ENCODE measurements around the gene ABHD2. TPM values are rescaled to one million over a fixed set of nuclear protein-coding genes. Genes with fewer than 3 reads are reported as not detected.

Gene ABHD2
- polyA plus RNA-seq, 4 donors: 30.4 to 35.8 (median 32.3) TPM

DNA sequence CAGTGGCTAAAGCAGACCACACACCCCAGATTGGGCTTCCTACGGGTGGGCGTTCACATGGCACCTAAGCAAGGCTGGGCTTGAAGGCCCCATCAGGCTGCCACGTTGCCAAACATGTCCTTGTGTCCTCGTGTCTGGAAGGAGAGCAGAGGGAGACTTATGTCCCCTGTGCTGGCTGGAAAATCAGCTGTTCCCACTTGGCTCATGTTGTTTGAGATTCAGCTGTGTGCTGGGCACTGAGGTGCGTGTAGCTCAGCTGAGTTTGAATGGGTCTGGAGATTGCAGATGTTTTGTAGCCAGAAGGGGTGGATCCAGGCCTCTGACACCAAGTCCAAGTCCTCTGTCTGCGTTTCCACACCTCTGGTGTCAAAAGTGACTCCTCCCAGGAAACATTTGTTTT is 98.5 kb downstream of the ABHD2 start:
- DNase-seq (ENCODE audit: low read depth in 4 of 4, low spot score in 3 of 4): no peak

DNA sequence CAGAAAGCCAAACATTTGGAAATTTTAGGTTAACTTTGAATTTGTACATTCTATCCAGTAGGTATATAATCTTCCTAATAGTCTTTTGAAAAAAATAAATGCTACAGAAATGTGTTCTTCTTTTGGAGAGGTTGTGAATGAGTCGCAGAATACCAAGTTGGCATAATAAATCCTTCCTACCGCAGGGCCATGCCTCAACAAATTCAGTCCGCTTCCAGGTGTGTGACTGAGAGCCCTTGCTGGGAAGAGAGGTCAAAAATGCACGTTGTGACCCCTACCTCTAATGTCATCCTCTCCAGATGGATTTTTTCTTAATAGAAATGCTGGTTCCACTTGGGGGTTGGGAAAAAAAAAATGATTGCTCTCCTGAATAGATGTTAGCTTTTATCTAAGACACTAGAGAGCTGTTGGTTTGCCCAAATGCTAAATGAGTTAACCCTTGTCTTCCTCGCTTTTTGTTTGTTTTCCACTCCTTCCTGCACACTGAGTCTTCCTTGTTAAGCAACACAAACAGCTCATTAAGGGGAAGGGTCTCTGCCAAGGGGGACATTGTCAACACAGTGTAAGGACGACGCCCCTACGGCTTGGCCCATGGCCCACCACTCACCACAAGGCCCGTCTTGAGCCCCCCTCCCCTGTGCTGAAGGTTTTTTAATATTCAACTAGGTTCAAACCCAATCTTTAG is 99.2 kb downstream of the ABHD2 start:
- no peak for DNase-seq (ENCODE audit: low read depth in 4 of 4, low spot score in 3 of 4)

DNA sequence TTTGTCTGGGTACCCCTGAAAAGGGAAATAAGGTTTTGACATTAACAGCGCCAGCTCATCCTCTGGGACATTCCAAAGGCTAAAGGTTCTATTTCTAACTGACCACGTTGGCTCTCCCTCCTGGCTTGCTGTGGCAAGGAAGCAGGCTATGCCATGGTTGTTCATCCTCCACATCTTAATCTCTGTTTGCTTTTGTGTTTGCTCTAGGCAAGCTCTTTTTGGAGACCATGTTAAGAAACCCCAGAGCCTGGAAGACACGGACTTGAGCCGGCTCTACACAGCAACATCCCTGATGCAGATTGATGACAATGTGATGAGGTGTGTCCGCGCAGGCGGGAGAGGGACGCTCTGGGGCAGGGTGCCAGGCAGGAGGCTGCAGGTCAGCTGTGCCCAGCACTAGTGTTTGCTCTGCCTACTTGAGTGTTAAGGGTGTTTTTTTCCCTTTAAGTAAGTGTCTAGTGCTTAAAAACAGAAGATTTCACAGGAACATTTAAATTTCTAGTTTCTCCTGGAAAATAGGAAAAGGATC is 99.8 kb downstream of the ABHD2 start:
- DNase-seq (ENCODE audit: low read depth in 4 of 4, low spot score in 3 of 4): no peak

DNA sequence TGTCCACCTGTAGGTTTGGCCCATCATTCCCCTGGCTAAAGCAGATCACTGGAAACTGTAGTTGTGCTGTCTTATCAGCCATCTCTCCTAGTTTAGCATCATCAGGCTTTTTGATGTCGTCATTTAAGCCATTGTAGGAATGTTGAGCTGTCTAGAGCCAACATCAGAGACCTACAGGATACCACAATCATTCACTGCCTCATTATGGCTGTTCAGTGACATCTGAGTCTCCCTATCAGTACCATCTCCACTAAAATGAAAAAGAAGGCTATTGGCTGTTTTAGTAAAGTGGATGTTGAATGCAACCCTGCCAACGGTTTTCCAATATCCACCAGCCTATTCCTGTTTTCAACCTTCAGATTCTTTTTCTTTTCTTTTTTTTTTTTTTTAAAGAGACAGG is 103.9 kb downstream of the ABHD2 start:
- no peak for DNase-seq (ENCODE audit: low read depth in 4 of 4, low spot score in 3 of 4)

DNA sequence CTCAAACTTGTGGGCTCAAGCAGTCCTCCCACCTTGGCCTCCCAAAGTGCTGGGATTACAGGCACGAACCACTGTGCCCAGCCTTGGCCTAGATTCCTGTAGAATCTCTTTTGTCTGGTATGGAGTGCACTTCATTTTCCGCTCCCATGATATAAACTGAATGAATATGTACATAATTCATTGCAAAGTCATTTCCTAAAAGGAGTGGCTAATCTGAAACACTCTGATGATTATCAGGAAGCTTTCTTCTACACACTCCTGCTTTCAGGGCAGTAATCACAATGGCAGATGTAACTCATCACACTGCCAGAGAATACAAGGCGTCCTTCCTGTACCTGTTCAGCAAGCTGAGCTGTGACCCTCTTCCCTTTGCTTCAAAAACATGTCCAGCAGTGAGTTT is 104.5 kb downstream of the ABHD2 start:
- no peak for DNase-seq (ENCODE audit: low read depth in 4 of 4, low spot score in 3 of 4)

DNA sequence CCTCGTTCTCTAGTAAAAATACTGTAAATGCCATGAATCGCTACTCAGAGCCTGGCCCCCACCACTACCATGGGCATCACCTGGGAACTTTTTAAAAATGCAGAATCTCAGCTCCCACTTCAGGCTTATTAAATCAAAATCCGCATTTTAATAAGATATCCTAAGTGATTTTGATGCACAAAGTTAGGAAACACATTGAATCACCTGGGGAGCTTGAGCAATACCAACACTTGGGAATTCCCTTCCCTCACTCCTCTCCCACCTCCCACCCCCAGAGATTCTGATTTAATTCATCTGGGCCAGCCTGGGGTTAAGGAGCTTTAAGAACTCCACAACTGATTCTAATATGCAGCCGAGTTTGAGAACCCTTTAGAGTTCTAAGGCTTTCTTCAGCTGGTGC is 106.4 kb downstream of the ABHD2 start:
- no peak for DNase-seq (ENCODE audit: low read depth in 4 of 4, low spot score in 3 of 4)

DNA sequence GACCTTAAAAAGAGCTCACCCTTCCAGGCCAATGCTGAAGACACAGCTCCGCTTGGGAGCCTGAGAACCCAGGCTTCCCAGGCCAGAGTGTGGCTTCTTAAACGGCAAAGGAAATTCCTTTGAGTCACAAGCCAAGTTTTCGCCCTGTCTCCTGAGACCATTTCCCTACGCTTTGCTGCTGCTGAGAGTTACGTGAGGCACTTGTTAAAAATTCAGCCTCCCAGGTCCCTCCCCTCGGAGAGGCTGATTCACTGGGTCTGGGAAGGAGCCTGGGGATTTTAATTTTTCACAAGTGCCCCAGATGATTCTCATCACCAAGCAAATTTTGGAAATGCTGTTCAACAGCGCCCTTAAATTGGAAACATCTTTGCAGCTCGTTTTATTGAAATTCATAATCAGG is 107.6 kb downstream of the ABHD2 start:
- no peak for DNase-seq (ENCODE audit: low read depth in 4 of 4, low spot score in 3 of 4)

DNA sequence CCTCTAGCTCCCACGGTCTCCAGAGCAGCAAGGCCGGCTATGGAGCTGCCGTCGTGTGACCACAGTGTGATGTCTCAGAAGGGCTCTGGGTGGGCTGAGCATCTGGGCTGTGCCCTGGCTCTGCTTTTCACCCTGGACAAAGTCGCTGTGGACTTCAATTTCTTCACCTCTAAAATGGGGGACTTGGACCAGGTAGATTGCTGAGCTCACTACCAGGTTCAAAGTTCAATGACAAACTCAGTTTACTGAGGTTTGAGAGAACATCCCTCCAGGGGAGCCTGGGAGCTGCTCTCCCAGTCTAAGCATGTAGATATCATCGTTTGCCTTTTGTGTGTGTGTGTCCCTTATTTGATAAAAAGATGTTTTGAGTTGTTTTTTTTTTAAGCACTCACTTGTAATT is 108.0 kb downstream of the ABHD2 start:
- no peak for DNase-seq (ENCODE audit: low read depth in 4 of 4, low spot score in 3 of 4)

DNA sequence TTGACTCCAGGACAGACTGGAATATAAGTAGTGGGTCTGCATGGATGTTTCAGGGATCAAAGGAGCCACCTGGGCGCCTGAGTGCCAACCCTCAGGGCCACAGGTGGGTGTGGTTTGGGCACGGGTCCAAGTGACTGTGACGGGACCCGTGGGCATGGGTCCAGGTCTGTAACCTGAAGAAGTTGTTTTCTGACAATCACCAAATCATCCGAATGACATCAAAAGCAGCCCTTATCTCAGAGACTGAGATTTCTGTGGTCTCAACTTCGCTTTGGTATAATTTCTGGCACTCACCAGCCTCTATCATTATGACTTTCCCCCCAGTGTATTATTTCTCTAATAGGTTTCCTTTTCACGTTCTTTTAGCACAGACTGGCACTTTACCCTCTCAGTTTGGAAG is 108.7 kb downstream of the ABHD2 start:
- DNase-seq (ENCODE audit: low read depth in 4 of 4, low spot score in 3 of 4): no peak

DNA sequence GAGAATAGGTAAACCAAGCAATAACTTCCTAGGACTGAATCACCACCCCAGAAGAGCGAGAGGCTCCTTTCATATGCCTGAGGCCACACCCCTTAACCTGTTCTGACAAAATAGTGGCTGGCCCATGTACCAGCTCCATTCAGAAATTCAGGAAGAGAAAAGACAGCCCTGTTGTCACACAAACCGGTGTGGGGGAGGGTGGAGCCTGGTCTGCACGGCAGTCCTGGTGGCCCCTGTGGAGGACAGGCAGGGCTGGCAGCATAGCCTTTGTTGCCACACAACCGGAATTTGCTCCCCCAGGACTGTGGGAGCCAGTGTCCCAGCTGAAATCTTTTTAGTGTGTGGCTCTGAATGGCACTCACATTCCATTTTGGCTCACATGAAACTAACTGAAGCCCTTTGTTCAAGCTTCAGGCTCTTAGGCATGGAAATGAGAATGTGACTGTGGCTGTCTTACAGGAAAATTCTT is 109.3 kb downstream of the ABHD2 start:
- no peak for DNase-seq (ENCODE audit: low read depth in 4 of 4, low spot score in 3 of 4)

DNA sequence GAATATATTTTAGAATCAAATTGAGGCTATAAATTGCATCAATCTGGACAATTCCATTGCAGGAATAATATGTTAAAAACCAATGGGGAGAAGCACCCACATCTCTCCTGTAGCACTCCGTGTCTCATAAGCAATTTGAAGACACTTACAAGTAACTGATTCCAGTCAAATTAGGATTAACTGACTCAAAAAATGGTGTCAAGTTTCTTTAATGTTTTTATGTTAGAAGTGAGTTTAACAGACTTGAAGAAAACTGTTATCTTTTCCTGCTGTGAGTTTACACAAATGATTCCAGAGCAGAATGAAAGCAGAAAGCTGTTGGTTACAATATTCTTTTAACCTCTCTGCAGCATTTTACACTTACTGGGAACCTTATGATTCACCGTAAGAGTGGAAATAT is 109.9 kb downstream of the ABHD2 start:
- DNase-seq (ENCODE audit: low read depth in 4 of 4, low spot score in 3 of 4): no peak

DNA sequence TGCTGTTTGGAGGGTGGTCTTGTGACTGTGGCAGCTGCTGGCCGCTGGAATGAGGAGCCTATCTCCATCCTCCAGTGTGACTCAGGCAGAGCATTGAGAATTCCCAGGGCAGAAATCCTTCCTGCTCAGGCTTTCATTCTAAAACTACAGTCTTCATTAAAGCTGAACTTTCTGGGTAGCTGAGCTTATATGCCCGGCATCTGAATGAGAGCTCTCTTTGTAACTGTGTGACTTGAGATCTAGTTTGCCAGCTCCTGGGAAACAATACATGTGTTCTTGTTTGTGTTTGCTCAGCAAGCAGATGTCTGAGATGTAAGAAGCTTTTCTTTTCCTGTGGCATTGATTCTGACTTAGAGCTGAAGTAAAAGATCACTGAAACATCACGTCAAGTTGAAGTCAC is 110.7 kb downstream of the ABHD2 start:
- DNase-seq (ENCODE audit: low read depth in 4 of 4, low spot score in 3 of 4): no peak

DNA sequence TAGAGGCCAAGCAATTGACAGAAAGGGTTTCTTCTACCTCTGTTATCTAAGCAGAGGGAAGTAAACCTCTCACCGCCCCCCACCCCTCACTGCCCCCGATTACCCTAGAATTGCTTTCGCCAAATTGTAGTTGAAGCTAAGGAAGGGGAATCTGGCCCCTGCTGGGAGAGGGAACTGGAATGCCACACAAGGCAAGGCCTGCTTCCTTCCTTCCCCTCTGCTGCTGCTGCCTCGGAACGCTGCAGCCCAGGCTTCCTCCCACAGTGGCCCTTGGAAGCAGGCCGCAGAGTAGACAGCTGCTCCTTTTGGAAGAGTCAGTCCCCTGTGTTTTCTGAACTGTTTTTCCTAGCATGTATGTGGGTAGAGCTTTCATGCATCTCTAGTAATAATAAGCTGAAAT is 111.5 kb downstream of the ABHD2 start:
- no peak for DNase-seq (ENCODE audit: low read depth in 4 of 4, low spot score in 3 of 4)

DNA sequence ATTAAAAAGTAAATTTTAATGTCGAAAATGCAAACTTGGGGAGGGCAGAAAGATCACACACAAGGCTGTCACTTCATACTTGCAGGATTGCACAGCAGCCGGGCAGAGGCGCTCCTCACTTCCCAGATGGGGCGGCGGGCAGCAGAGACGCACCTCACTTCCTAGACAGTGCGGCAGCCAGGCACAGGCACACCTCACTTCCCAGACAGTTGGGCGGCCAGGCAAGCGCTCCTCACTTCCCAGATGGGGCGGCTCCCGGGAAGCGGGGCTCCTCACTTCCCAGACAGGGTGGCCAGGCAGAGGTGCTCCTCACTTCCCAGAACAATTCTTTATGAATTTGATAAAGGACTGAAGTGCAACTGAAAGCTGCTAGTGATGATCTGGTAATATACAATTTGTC is 111.9 kb downstream of the ABHD2 start:
- DNase-seq (ENCODE audit: low read depth in 4 of 4, low spot score in 3 of 4): no peak

DNA sequence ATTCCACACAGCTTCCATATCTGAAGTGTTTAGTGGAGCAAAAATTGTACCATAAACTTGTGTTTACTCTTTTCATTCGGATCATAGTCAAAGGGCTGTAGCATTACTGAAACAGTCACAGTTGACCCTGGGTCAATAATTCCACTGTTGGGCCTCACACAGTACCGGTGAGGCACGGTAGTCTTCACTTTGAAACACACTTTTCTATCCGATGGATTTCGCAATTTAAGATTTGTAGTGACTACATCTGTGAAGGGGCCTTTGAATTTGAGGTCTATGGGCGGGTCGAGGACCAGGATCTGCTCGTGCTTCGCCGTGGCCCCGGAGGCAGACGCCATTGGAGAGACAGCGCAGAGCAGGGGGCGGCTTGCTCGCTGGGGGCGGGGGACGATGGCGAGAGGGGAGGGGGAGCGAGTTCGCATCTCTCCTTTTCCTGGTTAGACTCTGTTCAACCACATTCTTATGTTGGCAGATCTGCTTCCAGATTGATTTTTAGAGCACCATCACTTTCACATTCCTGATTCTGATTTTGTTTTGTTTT is 113.3 kb downstream of the ABHD2 start:
- DNase-seq (ENCODE audit: low read depth in 4 of 4, low spot score in 3 of 4): no peak

DNA sequence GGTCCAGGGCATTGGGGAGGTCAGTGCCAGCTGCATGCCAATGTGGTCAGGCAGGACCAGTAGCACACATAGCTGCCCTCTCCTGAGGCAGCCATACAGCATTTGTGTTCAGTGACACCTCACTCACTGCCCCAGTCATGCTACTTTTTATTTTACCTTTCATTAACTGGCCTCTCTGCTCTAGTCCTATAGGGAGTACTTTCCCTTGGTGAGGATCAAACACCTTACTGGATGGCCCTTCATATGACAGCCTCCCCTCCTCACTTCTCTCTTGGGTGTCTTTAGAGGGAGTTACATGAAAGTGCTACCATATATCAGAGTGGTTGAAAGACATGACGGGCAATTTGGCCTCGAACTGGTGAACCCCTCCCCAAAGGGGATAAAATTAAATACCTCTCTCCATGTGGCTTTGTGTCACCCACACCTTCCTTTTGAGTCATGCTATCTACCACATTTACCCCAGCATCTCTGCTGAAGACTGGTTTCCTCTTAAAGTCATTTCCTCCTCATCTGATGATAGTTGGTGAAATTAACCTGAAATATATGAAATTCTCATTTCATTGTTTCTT is 115.5 kb downstream of the ABHD2 start:
- DNase-seq (ENCODE audit: low read depth in 4 of 4, low spot score in 3 of 4): no peak

DNA sequence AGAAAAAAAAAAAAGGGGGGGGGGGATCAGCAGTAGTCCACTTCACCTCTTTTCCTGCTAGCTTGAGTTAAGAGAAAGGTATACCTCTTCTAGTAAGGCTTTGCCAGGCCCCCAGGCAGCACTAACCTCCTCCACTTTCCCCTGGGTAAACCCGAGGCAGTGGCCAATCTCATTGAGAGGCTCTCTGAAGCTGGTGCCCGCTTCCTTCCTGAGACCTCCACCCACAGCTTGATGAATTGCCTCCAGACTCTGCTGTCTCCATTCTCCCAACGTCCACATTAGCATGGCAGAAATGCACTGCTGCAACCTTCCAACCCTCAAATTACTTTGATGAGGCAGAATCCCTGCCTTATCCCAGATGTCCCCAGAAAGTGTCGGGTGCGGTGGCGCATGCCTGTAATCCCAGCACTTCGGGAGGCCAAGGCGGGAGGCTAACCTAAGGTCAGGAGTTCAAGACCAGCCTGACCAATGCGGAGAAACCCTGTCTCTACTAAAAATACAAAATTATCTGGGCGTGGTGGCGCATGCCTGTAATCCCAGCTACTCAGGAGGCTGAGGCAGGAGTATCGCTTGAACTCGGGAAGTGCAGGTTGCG is 117.8 kb downstream of the ABHD2 start:
- no peak for DNase-seq (ENCODE audit: low read depth in 4 of 4, low spot score in 3 of 4)

DNA sequence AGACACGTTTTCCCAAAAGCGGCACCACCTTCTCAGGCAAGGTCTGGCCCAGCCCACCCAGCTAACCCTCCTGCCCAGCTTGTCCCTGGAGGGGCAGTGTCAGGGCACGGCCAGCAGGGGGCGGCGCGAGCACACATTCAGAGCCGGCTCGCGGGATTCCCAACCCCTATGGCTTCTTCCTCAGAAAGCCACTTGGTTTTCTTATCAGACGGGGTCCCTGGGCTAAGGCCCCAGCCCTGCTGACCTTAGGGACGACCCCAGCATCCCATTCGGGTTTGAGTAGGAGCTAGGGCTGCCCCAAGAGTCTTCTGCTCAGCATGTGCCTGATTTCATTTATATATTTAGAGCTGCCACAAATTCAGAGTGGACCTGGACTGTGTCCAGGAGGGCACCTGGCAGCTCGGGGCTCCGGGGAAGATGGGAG is 118.7 kb downstream of the ABHD2 start:
- DNase-seq (ENCODE audit: low read depth in 4 of 4, low spot score in 3 of 4): peak; percentile 25 to 55 (median 32)

DNA sequence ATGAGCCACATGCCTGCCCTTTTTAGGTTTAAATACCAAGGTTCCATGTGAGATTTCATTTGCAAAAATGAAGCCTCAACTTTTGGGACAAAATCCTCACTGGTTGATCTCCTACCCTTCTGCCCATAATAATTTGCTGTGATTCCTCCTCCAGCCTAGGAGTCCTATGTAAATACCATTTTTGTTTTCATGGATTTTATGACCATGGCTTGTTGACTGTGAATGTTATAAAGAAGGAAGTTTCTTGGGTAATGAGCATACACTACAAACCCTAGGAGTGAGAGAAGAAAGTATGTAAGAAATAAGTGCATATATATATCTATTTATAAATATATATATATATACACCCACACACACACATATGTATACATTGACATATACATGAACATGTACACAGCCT is 120.0 kb downstream of the ABHD2 start:
- no peak for DNase-seq (ENCODE audit: low read depth in 4 of 4, low spot score in 3 of 4)

DNA sequence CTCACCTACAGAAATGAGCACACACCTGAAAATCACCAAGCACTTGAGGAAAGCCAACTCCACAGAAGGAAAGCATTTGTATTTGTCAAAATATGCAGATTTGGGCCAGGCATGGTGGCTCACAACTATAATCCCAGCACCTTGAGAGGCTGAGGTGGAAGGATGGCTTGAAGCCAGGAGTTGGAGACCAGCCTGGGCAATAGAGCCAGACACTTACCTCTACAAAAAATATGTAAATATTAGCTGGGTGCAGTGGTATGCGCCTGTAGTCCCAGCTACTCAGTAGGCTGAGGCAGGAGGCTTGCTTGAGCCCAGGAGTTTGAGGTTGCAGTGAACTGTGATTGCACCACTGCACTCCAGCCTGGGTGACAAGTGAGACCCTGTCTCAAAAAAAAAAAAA is 120.8 kb downstream of the ABHD2 start:
- no peak for DNase-seq (ENCODE audit: low read depth in 4 of 4, low spot score in 3 of 4)

DNA sequence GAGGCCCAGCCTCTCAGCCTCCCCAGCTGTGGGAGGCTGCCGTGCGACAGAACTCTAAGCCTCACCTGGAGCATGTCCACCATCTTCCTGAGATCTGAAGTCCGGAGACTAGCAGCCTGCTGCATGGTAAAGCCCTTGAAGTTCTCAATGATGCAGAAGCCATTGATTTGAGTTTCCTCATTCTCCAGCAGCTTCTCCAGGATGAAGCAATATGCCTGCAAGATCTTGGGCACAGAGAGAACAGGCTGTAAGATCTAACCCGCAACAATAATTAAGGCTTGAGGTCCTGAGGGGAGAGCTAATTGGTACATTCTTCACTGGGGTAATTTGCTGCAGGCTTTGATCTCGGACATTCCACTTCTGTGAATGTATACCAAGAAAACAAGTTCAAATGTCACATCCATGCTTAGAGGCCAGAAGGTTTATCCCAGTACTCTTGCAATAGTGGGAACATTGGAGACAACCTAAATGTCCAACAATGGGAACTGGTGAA is 123.5 kb downstream of the ABHD2 start:
- DNase-seq (ENCODE audit: low read depth in 4 of 4, low spot score in 3 of 4): no peak

DNA sequence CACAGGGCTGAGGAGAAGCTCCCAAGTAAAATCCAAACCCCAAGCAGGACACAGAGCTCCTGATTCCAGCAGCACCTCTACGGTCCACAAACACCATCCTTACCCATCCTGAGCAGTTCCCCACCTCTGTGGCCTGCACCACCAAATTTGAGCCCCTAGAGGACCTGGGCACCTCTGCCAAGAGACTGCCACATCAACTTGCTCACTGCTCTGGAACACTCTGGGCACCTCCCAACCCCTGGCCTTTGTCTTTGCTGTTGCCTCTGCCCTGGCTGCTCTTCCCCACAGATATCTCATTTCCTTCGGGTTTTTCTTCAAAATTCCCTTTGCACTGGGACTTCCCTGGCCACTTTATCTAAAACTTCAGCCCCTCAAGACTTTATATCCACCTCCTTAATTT is 127.4 kb downstream of the ABHD2 start:
- no peak for DNase-seq (ENCODE audit: low read depth in 4 of 4, low spot score in 3 of 4)

Data from right renal pelvis (tissue), 4 donors.